DOHH2 (cell line): ENCODE results near the gene FAM114A2.

Experiments used
- H3F3A ChIP-seq: fragments of 200-600 bp; sonication (generic), shearing (Covaris generic); 2 replicates; pipeline ENCODE4 v1.6.0; 2016; ENCODE audit warnings: antibody characterized with exemption, mild to moderate bottlenecking; ENCODE audit not compliant: control insufficient read depth, insufficient read depth
- H3K27ac ChIP-seq: fragments of 200-600 bp; sonication (generic); 2 replicates; pipeline ENCODE4 v1.5.1; 2014; ENCODE audit warnings: low read depth, mild to moderate bottlenecking, low read length, moderate library complexity
- H3K27me3 ChIP-seq: fragments of 200-600 bp; sonication (generic); 2 replicates; pipeline ENCODE4 v1.6.1; 2014; ENCODE audit warnings: mild to moderate bottlenecking, low read length, mixed read lengths; ENCODE audit not compliant: control insufficient read depth
- H3K36me3 ChIP-seq: fragments of 200-600 bp; sonication (generic); 2 replicates; pipeline ENCODE4 v1.6.1; 2014; ENCODE audit warnings: mild to moderate bottlenecking, low read length, moderate library complexity, mixed read lengths; ENCODE audit not compliant: control insufficient read depth
- H3K4me1 ChIP-seq: fragments of 200-600 bp; sonication (generic); 2 replicates; pipeline ENCODE4 v1.6.1; 2014; ENCODE audit warnings: mild to moderate bottlenecking, low read length, mixed read lengths; ENCODE audit not compliant: control insufficient read depth
- H3K4me2 ChIP-seq: fragments of 200-600 bp; sonication (generic); 2 replicates; pipeline ENCODE4 v1.6.0; 2014; ENCODE audit warnings: mild to moderate bottlenecking, low read length, moderate library complexity
- H3K4me3 ChIP-seq: fragments of 200-600 bp; sonication (generic); 2 replicates; pipeline ENCODE4 v1.5.1; 2014; ENCODE audit warnings: mild to moderate bottlenecking, low read length, mixed read lengths
- H3K79me2 ChIP-seq: fragments of 200-600 bp; sonication (generic); 2 replicates; pipeline ENCODE4 v1.6.1; 2014; ENCODE audit warnings: mild to moderate bottlenecking, low read length, mixed read lengths; ENCODE audit not compliant: control insufficient read depth
- H3K9me2 ChIP-seq: fragments of 200-600 bp; sonication (generic); replicated peaks from 2 replicates; pipeline ENCODE4 v1.6.1; 2014; ENCODE audit warnings: mild to moderate bottlenecking, low read length, mixed read lengths; ENCODE audit not compliant: control insufficient read depth
- H3K9me3 ChIP-seq: fragments of 200-600 bp; sonication (generic); 2 replicates; pipeline ENCODE4 v1.6.1; 2014; ENCODE audit warnings: antibody characterized with exemption, low read length, mixed read lengths; ENCODE audit not compliant: control insufficient read depth, insufficient read depth
- H4K20me1 ChIP-seq: fragments of 200-600 bp; sonication (generic); 2 replicates; pipeline ENCODE4 v1.6.0; 2014; ENCODE audit warnings: low read depth, mild to moderate bottlenecking, antibody characterized with exemption, low read length, moderate library complexity; ENCODE audit not compliant: control insufficient read depth, insufficient read depth
- CTCF ChIP-seq: fragments of 200-600 bp; sonication (generic); IDR thresholded peaks from one replicate; pipeline ENCODE4 v1.5.1; 2014; ENCODE audit warnings: antibody characterized with exemption, mild to moderate bottlenecking, low read depth, low read length; ENCODE audit not compliant: poor library complexity, severe bottlenecking
- EZH2phosphoT487 ChIP-seq: fragments of 200-600 bp; sonication (generic); IDR thresholded peaks from 2 replicates; pipeline ENCODE4 v1.6.1; 2017; ENCODE audit warnings: borderline replicate concordance, mild to moderate bottlenecking, antibody characterized with exemption, low read length, moderate library complexity, mixed read lengths

Gene FAM114A2

GRCh38 chr5:153983885-153984284 lies 54.8 kb downstream of the FAM114A2 start:
- no peaks in the 10 kb centered on the region; the same call in 1 of the 2 replicates for H4K20me1 ChIP-seq
- H3K27me3 ChIP-seq, result peaks cover 5% of the 10 kb centered on the region
- no peaks in the 10 kb centered on the region for H3K79me2 ChIP-seq
- H3K27ac ChIP-seq, result no peak overlapping the region
- H3K4me1 ChIP-seq, result no peaks in the 10 kb centered on the region
- TF ChIP-seq CTCF, result no peak
- H3K36me3 ChIP-seq, result no peaks in the 10 kb centered on the region
- H3K4me3 ChIP-seq, result no peak overlapping the region
- H3F3A ChIP-seq, result no peaks in the 10 kb centered on the region
- H3K9me3 ChIP-seq, result no peaks in the 10 kb centered on the region
- H3K4me2 ChIP-seq, result no peak overlapping the region
- no peaks in the 10 kb centered on the region for H3K9me2 ChIP-seq

- no peaks in the 10 kb centered on the region for H3F3A ChIP-seq
- no peak for TF ChIP-seq EZH2phosphoT487
- no peak for TF ChIP-seq CTCF
Measured at GRCh38 chr5:153981905-153982605, 56.7 kb downstream of the FAM114A2 start.

GRCh38 chr5:153979028-153979783 lies 59.5 kb downstream of the FAM114A2 start:
- H3K27ac ChIP-seq, result no peak overlapping the region
- H3K4me2 ChIP-seq, result no peak overlapping the region
- no peaks in the 10 kb centered on the region; the same call in 1 of the 2 replicates for H4K20me1 ChIP-seq
- no peak overlapping the region for H3K4me3 ChIP-seq
- no peaks in the 10 kb centered on the region for H3K4me1 ChIP-seq
- H3K79me2 ChIP-seq, result no peaks in the 10 kb centered on the region
- H3K9me3 ChIP-seq, result no peaks in the 10 kb centered on the region
- no peaks in the 10 kb centered on the region for H3K9me2 ChIP-seq
- H3F3A ChIP-seq, result no peaks in the 10 kb centered on the region
- H3K36me3 ChIP-seq, result no peaks in the 10 kb centered on the region
- H3K27me3 ChIP-seq, result peaks cover 12% of the 10 kb centered on the region
- TF ChIP-seq EZH2phosphoT487 (no peak), CTCF (no peak)

More at GRCh38 chr5:153981905-153982605, 56.7 kb downstream of the FAM114A2 start:
- H3K4me3 ChIP-seq, result no peak overlapping the region
- H3K36me3 ChIP-seq, result no peaks in the 10 kb centered on the region
- H3K9me3 ChIP-seq, result no peaks in the 10 kb centered on the region
- H3K4me2 ChIP-seq, result no peak overlapping the region
- H3K27ac ChIP-seq, result no peak overlapping the region
- no peaks in the 10 kb centered on the region for H3K9me2 ChIP-seq
- no peaks in the 10 kb centered on the region for H3K4me1 ChIP-seq
- H3K79me2 ChIP-seq, result no peaks in the 10 kb centered on the region
- no peaks in the 10 kb centered on the region; the same call in 1 of the 2 replicates for H4K20me1 ChIP-seq
- peaks cover 10% of the 10 kb centered on the region for H3K27me3 ChIP-seq
